Mucosa of gallbladder (tissue), 1 donor: ENCODE measurements around the gene STOM. TPM values are rescaled to one million over a fixed set of nuclear protein-coding genes. Genes with fewer than 3 reads are reported as not detected.

ENCODE experiments used
- DNase-seq: peaks from one replicate; pipeline ENCODE4 v3.0.0-alpha.2; 2020; ENCODE audit warnings: low spot score
- total RNA-seq: library from RNA; stranded (reverse); gene quantifications from one replicate; pipeline ENCODE4 v1.2.1, GENCODE V29; 2021
- donor health status: DM: no; HTN: no; CAD: no.

Gene STOM
- total RNA-seq, 1 donor from 2014 or later, result 259 TPM

DNA sequence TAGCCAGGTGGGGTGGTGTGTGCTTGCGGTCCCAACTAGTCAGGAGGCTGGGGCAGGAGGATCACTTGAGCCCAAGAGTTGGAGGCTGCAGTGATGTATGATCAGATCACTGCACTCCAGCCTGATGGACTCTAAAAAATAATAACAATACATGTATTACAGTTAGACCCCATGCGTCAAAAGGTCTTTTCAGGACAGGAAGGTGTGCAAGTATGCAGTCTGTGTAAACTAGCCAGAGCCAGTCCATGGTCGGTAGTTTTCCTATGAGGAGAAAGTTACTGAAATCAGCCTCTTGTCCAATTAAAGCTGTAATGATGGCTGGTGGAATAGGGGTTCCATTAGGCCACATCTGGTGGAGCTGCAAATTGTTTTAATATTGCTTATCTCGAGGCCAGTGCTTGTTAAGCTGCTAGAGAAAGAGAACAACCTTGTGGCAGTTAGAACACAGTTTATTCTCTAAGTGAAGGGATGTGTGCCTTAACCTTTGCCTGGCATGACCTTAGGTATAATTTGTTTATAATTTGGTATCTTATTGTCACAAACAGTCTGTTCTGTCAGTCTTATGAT, 1.5 kb upstream of the STOM start:
- DNase-seq, result no peak

DNA sequence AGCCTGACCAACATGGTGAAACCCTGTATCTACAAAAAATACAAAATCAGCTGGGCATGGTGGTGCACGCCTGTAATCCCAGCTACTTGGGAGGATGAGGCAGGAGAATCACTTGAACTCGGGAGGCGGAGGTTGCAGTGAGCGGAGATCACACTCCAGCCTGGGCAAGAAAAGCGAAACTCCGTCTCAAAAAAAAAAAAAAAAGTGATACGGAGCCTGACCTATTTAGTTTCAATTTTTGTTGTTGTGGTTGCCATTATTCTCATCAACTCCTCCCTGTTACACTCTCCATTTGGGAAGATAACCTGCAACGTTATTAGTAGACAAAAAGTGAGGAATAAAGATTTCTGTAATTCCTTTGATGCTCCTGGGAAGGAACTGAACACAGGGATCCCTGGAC, 1.3 kb downstream of the STOM start:
- no peak for DNase-seq

DNA sequence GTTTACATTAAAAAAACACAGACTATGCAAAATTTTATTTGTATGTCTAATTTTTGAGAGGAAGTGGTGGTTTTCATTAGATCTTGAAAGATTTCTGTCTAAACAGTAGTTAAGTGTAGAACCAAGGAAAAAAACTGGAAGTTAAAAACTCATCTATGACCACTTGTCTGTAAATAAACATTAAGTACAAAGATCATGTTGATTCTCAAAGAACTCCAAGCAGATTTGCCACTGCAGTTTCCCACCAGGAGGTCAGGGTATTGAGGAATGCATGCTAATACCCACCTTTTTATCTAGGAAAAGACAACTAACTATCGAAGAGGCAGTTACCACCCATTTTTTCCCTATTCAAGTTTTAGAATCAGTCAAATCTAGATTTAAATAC, 1.9 kb downstream of the STOM start:
- DNase-seq, result no peak

DNA sequence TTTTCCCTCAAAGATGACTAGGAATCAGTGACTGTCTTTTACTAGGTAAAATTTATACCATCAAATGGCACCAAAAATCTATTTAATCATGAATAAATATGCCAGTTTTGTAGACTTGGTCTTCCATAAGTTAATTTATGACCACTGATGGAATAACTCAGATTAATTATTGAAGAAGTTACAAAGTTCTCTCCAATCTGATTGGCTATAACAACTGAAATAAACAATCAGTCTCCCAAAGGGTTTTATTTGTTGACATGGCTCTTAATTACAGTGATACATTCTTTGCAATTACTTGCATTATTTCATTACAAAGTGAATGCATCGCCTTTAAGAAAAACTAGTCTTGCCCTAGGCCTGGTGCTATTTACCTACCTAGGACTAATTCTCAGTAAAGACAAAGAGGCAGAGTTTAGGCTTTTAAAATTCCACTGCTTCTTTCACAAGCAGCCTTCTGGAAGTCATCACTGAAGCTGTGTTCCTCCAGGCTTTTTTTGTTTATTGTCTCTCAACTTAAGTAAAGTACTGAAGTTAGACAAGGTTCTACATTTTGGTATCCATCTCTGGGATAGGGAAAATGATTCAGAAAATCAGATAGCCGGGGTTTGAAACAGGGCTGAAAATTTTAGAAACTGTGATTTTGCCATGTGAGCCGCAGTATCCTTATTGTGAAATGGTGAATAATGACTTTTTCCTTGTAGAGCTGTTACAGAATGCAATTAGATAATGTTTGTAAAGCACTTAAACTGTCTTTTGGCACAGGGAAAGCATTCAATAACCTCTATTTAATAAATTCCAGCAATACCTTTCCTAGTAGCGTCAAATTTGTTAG, 2.5 kb downstream of the STOM start:
- no peak for DNase-seq

DNA sequence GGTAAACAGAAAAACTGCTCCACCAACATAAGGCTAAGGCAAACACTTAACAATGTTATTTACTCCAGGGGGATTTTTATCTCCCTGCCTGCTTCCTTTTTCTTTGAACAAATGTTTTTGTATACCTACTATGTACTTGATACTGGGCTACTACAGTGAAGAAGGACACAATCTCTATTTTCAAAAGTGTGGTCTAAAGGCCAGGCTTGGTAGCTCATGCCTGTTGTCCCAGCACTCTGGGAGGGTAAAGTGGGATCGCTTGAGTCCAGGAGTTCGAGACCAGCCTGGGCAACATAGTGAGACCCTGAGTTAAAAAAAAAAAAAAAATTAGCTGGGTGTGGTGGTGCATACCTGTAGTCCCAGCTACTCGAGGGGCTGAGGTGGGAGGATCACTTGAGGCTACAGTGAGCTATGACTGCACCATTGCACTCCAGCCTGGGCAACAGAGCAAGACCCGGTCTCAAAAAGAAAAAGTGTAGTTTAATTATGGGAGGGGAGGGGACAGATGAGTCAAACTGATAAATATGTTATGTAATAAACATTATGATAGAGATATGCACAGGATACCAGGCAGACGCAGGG, 3.3 kb downstream of the STOM start:
- no peak for DNase-seq

DNA sequence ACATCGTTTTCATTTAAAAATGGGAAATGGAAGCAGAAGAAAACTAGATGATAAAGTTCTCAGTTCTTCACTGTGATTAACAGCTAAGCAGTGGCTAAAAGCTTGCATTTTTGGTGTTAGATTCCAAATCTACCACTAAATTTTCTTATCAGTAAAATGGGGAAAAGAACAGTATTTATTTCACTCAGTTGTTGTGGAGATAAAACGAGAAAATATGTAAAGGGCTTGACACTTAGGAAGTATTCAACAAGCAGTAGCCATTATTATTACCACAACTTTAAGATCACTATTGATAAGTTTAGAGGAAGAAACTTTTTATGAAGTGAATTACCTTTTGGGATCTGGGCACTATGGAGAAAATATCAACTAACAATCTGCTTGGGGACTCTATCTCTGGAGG, 4.5 kb downstream of the STOM start:
- DNase-seq, result no peak

DNA sequence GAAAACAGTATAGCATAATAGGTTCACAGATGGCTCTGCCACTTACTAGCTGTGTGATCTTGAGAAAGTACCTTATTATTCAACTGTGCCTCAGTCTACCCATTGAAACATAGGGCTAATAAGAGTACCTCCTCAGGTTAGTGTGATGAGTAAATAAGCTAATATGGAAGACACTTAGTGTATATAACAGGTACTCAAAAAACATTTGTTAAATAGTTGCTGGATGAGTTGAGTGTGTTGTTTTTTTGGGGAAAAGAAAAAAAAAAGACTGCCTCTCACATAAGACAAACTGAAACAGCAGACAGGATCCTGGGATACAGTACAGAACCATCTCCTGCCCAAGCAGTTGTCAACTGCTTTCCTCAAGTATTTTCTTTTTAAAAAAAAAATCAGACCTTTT, 5.2 kb downstream of the STOM start:
- DNase-seq, result no peak

DNA sequence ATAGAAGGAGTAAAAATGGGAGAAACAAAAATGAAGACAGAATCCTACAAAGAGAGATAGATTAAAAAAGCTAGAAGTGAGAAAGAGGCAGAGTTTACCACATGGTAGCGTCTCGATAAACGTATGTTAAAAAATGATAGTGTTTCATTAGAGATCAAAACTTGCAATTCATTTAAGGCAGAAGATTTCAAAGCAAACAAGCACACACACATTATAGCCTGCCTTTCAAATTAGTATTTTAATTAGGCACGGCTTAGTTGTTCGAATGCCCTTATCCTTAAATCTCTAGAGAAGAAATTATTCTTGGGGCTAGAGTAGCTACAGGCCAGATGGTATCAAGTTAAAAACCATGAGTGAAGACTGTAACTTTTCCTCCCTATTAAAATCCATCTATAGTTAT, 6.0 kb downstream of the STOM start:
- no peak for DNase-seq

DNA sequence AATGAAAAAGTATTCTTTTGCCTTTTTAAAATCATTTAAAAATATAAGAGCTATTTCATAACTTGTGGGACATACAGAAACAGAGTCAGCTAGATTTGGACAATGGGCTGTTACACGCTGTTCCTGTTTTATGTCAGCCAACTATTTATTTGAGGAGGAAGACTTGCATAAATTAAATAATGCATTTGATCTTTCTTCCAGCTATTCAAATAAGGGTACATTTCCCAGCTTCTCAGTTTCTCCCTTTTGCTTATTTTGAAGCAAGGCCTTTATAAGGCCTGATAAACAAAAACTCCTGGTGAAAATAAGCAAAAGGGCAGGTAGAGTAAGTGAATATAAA, 6.5 kb downstream of the STOM start:
- DNase-seq, result no peak

DNA sequence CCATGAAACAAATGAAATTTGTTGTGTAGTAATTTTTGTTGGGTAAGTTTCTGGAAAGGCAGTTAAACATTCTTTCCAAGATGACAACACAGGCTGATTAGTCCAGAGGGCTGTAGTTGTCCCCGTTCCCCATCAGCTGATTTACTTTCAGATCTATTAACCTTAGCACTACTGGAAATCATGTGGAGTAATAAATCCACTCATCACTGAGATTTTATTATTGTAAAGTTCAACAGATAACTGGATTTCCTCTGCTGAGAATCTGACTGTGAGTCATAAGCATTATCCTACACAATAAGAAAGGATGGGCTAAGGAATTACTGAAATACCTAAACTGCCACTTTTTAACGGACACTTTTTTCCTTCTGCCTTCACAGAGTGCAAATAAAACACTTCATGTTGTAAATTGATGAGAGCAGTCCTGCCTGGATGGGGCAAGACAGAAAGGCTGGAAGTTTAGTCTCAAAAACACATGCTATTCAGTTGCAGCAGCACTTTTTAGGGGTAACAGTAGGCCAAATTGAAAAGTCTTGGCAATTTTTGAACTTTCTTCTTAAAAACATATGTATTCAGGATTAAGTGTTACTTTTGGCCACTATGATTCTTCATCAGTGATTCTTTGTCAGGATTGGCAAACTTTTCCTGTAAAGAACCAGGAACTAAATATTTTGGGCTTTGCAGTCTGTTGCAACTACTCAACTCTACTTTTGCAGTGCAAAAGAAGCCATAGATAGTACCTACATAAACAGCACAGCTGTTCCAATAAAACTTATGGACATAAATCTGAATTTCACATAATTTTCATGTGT, 7.0 kb downstream of the STOM start:
- no peak for DNase-seq

DNA sequence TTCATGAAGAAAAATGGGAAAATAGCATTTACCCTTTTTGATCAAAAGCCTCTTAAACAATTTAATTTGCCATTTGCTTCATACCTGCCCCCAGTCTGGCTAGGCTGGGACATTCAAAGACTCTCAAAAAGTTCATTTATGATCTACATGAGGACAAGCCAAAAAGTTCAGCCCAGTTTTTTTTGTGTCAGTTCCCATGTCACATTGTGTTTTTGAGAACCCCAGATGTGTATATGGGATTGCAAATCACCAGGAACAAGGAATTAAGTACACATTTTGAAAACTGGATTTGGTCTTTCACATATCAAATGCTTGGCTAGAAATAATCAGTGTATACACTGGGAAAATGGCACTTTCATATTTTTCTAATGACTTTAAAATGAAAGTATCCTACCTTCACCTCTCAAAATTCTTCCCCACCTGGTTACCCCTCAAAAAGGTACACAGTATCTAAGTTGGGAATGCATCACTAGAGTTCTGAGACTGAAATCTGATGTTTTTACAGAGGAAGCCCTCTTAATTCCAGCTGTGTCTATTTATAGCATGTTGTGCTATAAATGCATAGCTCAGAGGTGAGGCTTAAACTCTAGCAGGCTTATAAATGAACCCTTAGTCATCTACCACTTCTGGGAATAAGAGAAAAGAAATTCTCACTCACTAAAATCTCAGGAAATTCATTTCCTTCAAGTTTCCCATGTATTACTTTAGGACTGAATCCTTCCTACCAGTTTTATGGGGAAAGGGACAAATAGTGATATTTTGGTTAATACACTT, 9.3 kb downstream of the STOM start:
- no peak for DNase-seq

DNA sequence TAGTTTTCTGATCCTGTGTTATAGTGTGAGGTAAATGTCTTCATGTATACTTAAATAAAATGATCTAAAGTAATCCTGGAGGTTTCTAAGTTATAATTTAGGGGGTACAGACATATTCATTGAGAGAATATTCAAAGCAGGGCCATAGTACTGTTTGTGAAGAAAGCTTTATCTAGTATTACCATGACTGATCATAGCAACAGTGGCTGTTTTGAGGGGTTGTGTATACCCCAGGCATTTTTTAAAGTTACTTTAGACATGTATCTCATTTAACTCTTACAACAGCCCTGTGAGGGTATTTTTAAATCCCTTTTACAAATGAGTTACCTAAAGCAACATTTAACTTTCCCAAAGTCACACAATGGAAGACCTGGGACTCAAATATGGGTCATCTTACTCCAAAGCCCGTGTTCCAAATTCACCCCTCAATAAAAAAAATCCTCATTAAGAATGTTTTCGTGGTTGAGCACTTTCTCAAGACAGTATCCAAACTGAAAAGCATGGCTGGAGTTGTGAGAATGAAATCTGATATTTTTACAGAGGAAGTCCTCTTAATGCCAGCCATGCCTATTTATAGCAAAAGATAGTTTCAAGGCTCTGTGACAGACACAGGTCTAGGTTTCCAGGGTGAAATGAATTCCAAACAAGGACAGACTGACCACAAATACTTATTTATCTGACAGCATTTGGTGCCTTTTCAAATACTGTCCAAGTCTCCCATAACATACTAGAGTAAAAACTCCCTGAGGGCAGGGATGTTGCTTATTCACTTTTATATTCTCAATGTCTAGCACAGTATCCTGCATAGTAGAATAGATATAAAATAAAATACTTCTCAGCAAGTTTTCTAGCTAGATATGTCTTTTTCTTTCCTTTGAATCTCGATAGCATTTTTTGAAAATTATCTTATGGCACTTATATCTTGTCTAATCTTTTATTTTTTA, 10.4 kb downstream of the STOM start:
- DNase-seq, result no peak

DNA sequence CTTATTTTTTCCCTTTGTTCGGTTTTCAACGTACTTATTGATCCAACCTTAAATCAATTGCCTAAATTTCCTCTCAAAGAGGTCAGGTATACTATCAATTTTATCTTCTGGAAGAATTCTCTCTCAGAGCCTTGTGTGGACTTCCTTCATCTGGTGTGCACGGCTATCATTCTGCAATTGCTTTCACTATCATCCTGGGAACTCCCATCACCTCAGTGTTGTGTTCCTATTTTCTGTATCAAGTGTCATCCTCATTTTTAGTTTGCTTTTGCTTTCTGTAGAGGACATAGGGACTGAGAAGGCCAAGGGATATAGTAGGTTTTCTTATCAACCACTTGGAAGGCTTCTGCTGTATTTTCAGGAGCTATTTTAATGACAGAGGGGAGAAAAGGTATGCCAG, 11.3 kb downstream of the STOM start:
- no peak for DNase-seq

DNA sequence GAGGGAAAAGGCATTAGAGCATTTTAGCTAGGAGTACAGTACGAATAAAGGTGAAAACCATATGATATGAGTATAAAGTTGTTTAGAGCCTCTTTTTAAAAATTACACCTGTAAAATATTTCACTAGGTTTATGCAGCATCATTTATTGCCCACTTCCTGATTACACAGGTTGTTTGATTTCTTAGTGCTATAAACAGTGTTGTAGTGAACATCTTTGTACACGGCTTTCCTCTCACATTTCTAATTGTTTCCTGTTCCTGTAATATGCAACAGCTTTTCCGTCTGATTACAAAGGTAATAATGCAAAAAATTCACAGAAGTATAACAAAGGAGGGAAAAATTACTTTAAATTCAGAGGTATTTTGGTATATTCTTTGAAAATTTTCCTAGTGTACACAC, 13.0 kb downstream of the STOM start:
- no peak for DNase-seq

DNA sequence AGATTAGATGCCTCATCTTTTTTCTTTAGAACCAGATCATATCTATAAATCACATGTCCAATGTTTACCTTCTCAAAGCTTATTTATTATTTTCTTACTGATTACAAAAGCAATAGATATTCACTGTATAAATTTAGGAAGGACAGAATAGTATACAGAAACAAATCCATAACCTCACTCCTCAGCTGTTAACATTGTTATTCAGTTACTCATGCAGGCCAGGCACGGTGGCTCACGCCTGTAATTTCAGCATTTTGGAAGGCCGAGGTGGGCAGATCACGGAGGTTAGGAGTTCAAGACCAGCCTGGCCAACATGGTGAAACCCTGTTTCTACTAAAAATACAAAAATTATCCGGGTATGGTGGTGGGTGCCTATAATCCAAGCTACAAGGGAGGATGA, 15.3 kb downstream of the STOM start:
- DNase-seq, result no peak

DNA sequence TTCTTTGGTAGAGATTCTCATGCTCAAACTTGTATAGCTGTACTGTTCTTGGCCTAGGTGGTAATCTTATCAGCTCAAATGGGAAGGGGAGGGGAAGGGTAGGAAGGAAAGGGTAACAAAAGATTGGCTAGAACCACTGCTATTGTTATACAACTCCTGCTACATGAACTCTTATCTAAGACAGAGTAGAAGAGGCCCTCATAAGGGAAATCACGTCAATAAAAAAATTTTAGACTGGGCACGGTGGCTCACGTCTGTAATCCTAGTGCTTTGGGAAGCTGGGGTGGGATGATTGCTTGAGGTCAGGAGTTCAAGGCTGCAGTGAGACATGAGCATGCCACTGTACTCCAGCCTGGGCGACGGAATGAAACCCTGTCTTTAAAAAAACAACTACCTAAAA, 15.9 kb downstream of the STOM start:
- DNase-seq, result no peak

DNA sequence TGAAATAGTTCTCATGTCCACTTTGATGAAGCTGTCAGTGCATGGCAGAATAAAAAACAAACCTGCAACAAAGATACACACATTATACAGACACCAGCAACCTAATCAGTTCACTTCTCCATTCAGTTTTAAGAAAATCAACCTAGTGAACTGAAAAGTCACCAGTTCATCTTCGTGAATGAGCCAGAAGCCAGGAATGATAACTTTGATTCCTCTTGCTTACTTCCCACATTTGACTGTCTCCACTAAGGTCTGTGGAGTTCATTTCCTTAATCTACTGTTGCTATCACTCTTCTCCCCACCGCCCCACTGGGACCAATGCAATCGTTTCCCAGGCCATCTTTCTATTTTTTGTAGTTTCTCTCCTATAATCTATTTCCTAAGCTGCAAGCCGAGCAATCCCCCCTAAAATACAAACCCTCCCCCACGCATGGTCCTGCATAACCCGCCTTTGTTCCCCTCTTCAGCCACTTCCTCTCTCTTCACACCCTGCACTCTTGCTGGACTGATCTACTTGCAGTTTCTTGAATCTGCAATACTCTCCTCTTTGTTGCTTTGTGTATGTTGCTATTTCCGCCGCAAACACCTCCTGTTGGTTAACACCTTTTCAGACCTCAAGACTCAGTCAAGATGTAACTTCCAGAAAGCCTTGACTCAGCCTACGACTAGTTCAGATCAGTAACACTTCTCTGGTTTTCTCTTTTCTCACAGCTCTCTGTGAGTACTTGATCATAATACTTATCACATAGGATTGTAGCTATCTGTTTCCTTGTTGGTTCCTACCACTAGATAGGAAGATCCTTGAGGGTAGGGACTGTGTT, 16.6 kb downstream of the STOM start:
- no peak for DNase-seq

DNA sequence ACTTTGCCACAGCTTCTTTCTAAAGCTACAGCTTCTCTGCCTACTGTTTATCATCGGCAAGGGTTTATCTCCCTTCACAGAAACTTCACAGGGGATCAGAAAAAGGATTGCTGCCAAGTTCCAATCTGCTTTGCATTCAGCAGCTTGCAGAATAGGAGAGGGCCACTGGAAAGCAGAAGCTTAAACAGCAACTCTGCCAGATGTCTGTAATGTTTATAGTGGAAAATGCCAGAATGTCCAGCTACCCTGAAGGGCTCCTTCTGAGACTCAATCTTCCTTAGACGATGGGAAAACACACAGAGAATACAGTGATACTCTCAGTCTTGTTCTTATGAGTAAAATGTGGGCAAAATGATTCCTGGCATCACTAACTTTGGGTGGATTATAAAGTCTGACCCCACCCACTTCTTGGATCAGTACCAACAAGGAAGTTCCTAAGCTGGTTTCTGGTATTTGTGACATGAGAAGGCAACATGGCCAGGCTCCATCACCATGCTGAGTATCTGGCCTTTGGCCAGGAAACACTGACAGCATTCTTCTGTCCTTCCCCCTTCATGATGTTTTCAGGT, 19.0 kb downstream of the STOM start:
- DNase-seq, result peak; percentile 84

DNA sequence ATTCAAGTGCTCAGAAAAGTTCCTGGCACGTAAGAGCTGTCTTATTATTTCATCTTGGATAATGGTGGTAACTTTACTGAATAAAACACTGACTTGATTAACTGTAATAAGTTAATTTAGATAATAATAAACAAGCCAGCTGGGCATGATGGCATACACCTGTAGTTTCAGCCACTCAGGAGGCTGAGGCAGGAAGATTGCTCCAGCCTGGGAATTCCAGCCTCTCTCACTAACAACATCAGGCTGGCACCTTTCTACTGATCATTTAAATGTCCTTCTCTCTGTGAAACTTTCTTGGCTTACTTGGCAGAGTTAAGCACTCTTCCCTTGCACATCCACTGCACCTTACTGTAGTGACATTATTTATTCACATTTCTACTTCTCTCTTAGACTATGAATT, 20.0 kb downstream of the STOM start:
- no peak for DNase-seq

DNA sequence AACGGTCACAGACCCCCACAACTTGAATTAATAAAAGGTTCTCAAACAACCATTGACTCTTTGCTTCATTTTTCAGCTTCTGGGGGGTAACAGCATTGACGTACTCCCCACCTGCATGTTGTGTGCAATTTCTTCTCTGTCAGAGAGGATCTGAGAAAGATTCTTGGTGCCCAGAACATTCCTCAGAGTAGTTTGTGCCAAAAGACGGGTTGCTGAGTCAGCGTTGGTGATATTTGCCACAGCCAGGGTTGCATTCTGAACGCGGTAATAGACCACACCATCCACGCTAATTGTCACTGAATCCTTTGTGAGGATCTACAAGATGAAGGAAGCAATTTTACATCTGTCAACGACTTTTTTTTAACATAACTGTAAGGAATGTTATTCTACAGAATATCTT, 21.0 kb downstream of the STOM start:
- DNase-seq, result no peak
